ENCODE results near the gene CEBPE. TPM values are rescaled to one million over a fixed set of nuclear protein-coding genes. Genes with fewer than 3 reads are reported as not detected.

The CEBPE gene
- total and polyA plus RNA-seq, 2 donors (not counting 3 experiments of a cell fraction or from before 2014, with no cell fraction given): not detected

DNA sequence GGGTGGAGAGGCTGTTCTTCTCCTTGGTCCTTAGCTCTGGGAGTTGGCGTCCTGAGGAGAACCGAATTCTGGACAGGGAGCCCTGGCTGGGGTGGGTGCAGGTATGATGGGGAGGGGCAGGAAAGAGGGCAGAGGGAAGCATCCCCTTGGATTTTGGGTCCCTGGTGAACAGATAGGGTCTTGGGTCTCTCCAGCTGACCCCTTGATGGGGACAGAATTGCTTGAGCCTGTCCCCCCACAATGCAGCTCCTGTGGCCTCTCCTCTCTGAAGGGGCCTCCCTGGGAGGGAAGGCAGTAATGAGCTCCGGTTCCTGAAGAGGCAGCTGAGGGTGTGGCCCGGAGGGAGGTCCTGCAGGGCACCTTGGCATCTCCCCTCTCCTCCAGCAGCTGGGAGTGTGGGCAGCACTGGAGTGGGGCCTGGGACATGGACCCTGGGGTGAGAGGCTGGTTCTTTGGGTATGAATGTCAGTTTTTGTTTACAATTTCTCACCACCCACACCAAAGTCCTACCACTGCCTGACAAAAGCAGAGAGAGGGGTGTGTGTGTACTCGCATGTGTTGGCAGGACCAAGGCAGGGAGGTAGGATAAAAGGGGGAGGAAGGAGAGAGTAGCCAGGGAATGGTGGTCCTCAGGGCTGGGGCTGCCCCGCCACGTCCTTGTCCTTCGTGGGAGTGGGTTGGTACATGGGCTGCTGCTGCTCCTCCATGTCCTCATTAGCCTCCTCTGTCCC is 7.7 kb upstream of the CEBPE start:
- Histone ChIP-seq H3K36me3 (ENCODE audit: control insufficient read depth in 2 of 2, extremely low read depth in 1 of 2, insufficient read depth in 2 of 2, low read length in 2 of 2) (no peaks in the 10 kb centered on the region), H3K4me2 (ENCODE audit: insufficient read depth, low read length) (no peak overlapping the region), H3K4me1 (ENCODE audit: control insufficient read depth, extremely low read depth, insufficient read depth, low read length) (peaks cover 36% of the 10 kb centered on the region), H3K4me3 (replicated peaks in 1 of 3; ENCODE audit: insufficient read depth in 1 of 3, low read depth in 1 of 3, low read length in 3 of 3) (no peak overlapping the region), H3K27me3 (ENCODE audit: control insufficient read depth in 2 of 2, insufficient read depth in 2 of 2, low read length in 2 of 2) (no peaks in the 10 kb centered on the region), H3K9me1 (replicated peaks; ENCODE audit: control insufficient read depth, extremely low read depth, insufficient read depth, low read length) (no peaks in the 10 kb centered on the region), H4K20me1 (replicated peaks; ENCODE audit: control insufficient read depth, extremely low read depth, insufficient read depth, low read length) (no peaks in the 10 kb centered on the region), H3K9me3 (replicated peaks; ENCODE audit: control insufficient read depth, insufficient read depth, low read length) (no peaks in the 10 kb centered on the region), H3K27ac (ENCODE audit: insufficient read depth, low read depth, low read length) (no peak overlapping the region), H2AFZ (ENCODE audit: low read depth, low read length) (no peak overlapping the region), H3K79me2 (ENCODE audit: control insufficient read depth, insufficient read depth, low read length) (no peaks in the 10 kb centered on the region), H3K9ac (replicated peaks; ENCODE audit: extremely low read depth, insufficient read depth, low read length) (no peak overlapping the region)
- TF ChIP-seq, protein P1, sequence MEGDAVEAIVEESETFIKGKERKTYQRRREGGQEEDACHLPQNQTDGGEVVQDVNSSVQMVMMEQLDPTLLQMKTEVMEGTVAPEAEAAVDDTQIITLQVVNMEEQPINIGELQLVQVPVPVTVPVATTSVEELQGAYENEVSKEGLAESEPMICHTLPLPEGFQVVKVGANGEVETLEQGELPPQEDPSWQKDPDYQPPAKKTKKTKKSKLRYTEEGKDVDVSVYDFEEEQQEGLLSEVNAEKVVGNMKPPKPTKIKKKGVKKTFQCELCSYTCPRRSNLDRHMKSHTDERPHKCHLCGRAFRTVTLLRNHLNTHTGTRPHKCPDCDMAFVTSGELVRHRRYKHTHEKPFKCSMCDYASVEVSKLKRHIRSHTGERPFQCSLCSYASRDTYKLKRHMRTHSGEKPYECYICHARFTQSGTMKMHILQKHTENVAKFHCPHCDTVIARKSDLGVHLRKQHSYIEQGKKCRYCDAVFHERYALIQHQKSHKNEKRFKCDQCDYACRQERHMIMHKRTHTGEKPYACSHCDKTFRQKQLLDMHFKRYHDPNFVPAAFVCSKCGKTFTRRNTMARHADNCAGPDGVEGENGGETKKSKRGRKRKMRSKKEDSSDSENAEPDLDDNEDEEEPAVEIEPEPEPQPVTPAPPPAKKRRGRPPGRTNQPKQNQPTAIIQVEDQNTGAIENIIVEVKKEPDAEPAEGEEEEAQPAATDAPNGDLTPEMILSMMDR (IDR thresholded peaks at IDR 0.05; ENCODE audit: extremely low read depth in 1 of 2, insufficient read depth in 1 of 2, low read depth in 1 of 2, low read length in 2 of 2): no peak
- TF ChIP-seq, protein P2, sequence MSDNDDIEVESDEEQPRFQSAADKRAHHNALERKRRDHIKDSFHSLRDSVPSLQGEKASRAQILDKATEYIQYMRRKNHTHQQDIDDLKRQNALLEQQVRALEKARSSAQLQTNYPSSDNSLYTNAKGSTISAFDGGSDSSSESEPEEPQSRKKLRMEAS (IDR thresholded peaks at IDR 0.05; ENCODE audit: insufficient read depth, insufficient read length): no peak
- TF ChIP-seq MYC (IDR thresholded peaks at IDR 0.05; ENCODE audit: low read depth, low read length) (no peak), POLR2A (IDR thresholded peaks at IDR 0.05; ENCODE audit: low read depth, low read length) (no peak), EZH2 (IDR thresholded peaks at IDR 0.05; ENCODE audit: borderline replicate concordance, low read depth, low read length, severe bottlenecking) (no peak), FOS (IDR thresholded peaks at IDR 0.05; ENCODE audit: borderline replicate concordance, insufficient read depth, low read length) (no peak), GATA2 (IDR thresholded peaks at IDR 0.05; ENCODE audit: insufficient read depth, insufficient read length, low read depth, low read length) (no peak), POLR2AphosphoS5 (IDR thresholded peaks at IDR 0.05; ENCODE audit: insufficient read depth, low read depth, low read length) (no peak), JUN (IDR thresholded peaks at IDR 0.05; ENCODE audit: borderline replicate concordance, insufficient read depth, insufficient read length, low read depth) (no peak)
- ChIA-PET CTCF (interaction anchor here (0.6 to 14.5 kb wide), 2 partner anchors 52 to 1670 kb away, joined by 3 to 1289 read pairs; partner anchors contain the start of gene SLC7A8), POLR2A (no interaction called here)
- FAIRE-seq (no peak), DNase-seq (ENCODE audit: low read depth, low spot score) (no peak)
- no TSS peak for BruUV-seq (replicated peaks)
- dilution Hi-C loops (cut with MboI; ENCODE audit: extremely low pct_ligation_motif_present, low sequenced_read_pairs): no loop called here
- intact Hi-C loops (cut with micrococcal nuclease): no loop called here

Data from endothelial cell of umbilical vein (primary cell).